HUDEP-2 (cell line): ENCODE results near the gene PRRT1.

Experiments
- DNase-seq, 76 experiments: peaks; one replicate each; lab custom pipeline; 2025; ENCODE audit not compliant: unreplicated experiment in 76 of 76; lab: John Stamatoyannopoulos, UW

Gene PRRT1

DNA sequence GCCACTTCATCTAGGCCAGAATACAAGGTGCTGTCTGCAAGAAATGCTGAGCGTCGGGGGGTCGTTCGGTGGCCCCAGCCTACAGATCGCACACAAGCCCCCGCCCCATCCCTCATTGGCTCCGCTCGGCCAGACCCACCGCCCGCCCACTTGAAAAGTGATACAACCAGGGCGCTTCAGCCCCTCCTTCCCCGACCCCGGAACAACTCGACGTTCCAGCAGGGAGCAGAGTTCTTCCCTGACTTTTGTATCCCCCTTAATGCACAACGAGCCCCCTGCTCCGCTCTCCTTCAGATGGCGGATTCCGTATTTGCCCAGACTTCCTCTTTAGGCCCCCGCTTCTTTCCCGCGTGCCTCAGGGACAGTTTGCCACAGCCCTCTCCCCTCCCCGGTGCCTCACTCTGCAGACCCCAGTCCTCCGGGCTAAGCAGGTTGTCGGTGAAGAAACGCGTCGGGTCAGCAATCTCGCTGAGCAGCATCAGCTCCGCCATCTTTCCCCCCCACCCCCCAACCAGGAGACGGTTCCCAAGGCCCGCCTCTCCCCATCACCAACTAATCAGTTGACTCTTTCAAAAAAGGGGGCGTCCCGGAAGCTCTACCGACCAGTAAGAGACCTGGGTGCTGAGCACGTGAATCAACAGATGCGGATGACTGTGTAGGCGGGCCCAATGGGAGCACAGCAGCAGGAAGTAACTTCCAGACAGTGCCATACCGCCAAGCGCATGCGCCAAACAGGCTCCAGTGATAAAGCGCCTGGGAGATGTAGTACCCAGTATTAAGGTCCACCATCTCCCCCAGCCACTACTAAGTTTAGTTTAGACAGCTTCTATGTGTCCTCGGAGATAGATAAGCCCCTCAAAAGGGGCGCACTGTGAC is 23.8 kb downstream of the PRRT1 start, which contains the start of gene ATF6B:
Gene ATF6B, minus strand, starts transcription at position 530 of the 876 bp plus-strand sequence. Its CDS starts 39 bp downstream, at position 491.
- peak in 75 of 76 experiments; percentile 73 to 100 (median 99) for DNase-seq

DNA sequence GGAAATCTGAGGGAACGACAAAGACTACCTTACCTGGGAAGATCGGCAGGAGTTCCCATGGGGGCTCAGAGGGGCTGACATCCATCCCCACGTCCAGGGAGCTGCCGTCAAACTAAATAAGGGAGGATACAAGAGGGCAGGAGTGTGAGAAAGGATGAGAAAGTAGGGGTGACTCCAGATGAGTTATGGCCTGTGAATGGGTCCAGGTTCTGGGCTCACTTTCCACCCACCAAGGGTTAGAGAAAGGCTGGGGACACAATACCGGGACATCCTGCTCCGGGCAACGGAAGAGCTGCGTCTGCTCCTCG is 24.4 kb downstream of the PRRT1 start:
- DNase-seq: no peak

GRCh38 chr6:32126880-32127279 is 24.9 kb downstream of the PRRT1 start:
- DNase-seq: peak in 1 of 76 experiments; percentile 7

- DNase-seq: no peak
Measured at GRCh38 chr6:32123681-32124080, 28.1 kb downstream of the PRRT1 start.

DNA sequence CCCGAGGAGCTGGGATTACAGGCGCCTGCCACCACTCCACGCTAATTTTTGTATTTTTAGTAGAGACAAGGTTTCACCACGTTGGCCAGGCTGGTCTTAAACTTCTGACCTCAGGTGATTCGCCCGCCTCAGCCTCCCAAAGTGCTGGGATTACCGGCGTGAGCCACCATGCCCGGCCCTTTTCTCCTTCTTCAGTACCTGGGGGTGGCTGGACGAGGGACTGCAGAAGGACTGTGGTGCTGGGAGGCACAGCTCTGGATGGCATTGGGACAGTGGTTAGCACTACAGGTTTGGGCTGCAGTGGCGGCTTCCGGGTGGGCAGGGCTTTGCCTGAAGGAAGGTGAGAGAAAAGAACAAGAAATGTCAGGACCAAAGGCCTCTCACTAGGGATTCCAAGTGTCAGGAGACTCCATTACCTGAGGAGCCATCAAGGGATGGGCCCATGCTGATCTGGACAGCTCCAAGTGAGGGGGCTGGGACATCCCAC is 31.1 kb downstream of the PRRT1 start:
- DNase-seq: no peak

- DNase-seq: peak in 70 of 76 experiments; percentile 40 to 92 (median 80)
Measured at GRCh38 chr6:32118782-32119628, 32.7 kb downstream of the PRRT1 start.

DNA sequence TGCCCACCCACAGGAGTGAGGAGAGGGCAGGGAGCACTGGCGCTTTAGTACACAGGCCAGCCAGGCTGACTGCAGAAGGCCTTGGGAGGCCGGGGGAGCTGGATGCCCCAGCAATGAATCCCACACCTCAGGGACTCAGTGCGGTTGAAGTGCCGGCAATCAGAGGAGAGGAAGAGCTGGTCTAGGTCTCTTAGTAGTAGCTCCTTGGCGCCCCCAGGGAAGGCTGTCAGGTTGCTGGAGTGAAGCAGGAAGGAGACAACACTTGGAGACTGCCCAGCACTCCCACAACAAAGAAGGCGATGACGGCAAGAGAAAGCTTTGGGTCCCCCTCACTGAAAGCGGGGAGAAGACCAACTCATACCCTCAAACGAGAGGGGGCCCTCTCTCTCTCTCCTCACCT is 34.3 kb downstream of the PRRT1 start:
- DNase-seq: no peak

GRCh38 chr6:32116674-32117073 is 35.1 kb downstream of the PRRT1 start:
- peak in 20 of 76 experiments; percentile 8 to 55 (median 24) for DNase-seq

DNA sequence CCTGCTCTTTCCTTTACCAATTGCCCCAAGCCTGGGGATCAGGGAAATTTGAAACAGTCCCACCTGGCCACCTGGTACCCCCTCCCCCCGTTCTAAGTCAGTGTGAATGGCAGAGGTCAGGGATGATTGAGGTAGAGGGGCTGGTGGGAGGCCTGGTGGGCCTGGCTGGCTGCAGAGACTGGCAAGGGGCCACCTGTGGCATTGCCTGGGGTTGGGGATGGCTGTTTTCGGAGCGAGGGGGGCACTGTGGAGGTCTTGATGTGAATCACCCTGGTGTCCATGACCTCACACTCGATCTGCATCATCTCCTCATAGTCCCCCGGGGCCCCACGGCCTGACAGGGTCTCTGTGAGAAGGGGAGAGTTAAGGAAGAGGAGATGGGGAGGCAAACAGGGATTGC is 36.1 kb downstream of the PRRT1 start:
- no peak for DNase-seq

- no peak for DNase-seq
Measured at GRCh38 chr6:32114796-32115195, 36.9 kb downstream of the PRRT1 start.

- DNase-seq: peak in 11 of 76 experiments; percentile 9 to 49 (median 23)
Measured at GRCh38 chr6:32113386-32114352, 38.1 kb downstream of the PRRT1 start.

GRCh38 chr6:32112431-32112980 is 39.2 kb downstream of the PRRT1 start:
- DNase-seq: no peak

GRCh38 chr6:32111424-32112066 is 40.2 kb downstream of the PRRT1 start:
- DNase-seq: no peak

- peak in 3 of 76 experiments; percentile 16 to 44 (median 29) for DNase-seq
Measured at GRCh38 chr6:32110632-32111031, 41.1 kb downstream of the PRRT1 start.

DNA sequence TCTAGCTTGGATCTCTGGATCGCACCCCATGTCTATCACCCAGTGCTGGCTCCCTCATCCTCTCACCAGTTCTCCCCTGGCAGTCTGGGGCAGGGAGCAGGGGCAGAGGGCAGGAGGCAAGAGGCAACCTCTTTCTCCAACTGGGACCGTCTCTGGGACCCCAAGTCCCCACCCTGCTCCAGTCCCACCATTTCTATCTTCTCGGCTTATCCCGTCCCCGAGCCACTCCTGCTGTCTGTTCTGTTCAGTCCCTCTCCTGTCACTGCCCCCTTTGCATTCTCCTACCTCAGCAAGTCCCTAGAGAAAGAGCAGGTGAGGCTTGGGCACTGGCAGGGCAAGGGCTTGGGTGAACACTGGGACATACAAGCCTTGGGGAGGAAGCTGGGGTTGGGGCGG is 42.0 kb downstream of the PRRT1 start:
- DNase-seq: peak in 1 of 76 experiments; percentile 45

DNA sequence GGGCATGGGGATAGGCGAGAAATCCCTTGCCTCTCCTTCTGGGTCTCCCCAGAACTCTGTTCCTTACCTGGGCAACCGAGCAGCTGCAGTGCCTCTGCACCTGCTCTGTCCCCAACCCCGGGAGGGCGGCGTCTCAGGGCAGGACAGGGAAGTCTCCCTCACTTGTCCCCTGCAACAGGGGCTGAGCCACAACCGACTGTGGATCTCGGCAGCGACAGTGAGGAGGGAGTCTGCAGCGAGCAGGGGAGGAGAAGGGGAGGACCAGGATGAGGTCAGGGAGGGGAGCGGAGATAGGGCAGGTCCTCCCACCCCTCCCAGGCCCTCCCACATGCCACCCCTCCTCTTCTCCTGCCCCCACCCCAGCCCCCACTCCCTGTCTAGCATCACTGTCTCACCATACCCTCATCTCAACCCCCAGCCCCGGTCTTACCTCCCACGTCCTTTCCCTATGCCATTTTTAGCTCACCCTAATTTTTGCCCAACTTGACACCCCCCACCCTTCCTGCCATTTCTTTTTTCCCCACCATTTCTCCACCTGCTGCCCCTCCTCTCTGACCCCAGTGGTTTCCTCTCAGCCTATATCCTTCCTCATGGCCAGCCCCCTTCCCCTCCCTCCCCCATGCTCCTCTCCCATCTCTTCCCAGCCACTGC is 42.5 kb downstream of the PRRT1 start, which contains the start of gene TNXB:
Gene TNXB, minus strand, starts transcription at position 225 of the 651 bp plus-strand sequence. CDS start 11,140 bp downstream, outside the sequence.
- DNase-seq: peak in 45 of 76 experiments; percentile 14 to 74 (median 45)

DNA sequence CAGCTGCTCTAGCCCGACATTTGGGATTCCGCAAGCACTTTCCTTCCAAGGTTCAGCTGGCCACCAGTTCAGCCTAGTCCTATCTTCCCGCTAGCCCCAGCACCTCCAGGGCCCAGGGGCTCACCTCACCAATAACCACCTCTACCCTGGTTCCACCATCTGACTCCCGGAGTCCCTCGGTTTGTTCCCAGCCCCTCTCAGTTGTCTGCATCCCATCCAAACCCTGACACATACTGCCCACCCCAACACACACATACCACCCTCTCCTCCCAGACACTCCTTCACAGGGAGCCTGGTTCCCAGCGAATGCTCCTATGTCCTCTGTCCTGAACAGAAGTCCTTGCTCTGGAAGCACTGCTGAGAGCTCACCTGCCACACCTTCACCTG is 43.0 kb downstream of the PRRT1 start:
- DNase-seq: no peak

DNA sequence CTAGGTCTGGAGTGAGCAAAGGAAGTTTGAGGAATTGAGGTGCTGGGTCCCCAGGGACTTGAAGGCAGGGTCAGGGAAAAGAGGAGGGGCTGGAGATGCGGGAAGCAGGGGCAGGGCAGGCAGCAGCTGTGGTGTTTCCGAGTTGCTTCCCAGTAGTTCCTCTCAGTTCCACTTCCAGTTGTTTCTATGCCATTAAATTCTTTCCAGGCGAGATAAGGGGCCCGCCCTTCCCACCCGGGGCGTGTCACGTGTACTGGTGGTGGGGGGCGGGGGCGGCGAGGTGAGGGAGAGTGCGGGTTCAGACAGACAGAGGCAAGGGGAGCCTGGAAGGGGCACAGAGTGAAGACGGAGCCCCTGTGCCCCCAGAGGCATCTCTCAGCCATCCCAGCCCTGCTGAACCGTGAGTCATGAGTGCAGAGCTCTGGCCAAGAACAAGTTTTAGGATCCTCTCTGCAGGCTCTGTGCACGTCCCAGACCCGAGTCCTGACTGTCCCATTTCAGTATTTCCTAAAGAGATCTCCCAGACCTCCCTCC is 43.6 kb downstream of the PRRT1 start:
- peak in 37 of 76 experiments; percentile 14 to 69 (median 39) for DNase-seq
